ENCODE results near the gene UBA6.

Gene UBA6

DNA sequence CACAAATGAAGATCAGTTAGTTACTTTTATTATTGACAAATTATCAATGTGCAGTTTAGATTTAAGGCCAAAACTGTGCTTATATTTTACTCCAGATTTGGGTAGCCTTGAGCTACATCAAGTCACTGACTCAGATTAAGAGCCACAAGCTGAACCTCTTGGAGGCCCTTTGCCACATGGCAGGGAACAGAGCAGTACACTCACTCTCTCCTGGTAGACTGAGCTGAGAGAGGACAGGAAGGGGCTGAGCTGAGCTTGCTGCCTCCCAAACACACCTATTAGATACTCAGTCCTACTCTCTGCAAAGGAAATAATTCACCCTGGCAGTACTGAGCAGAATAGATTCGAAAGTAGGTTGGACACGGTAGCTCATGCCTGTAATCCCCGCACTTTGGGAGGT, 134.6 kb downstream of the UBA6 start:
- no peak for DNase-seq (ENCODE audit: extremely low read depth, low read depth)
- no peak for TF ChIP-seq CTCF (IDR thresholded peaks at IDR 0.05; ENCODE audit: low read depth, low read length, missing control alignments)
- H3K4me3 ChIP-seq (replicated peaks; ENCODE audit: low read depth, low read length): no peak overlapping the region

GRCh38 chr4:67565284-67565683, 135.7 kb downstream of the UBA6 start:
- no peak for DNase-seq (ENCODE audit: extremely low read depth, low read depth)

More at GRCh38 chr4:67565284-67565683, 135.7 kb downstream of the UBA6 start:
- H3K4me3 ChIP-seq (replicated peaks; ENCODE audit: low read depth, low read length): no peak overlapping the region
- TF ChIP-seq CTCF (IDR thresholded peaks at IDR 0.05; ENCODE audit: low read depth, low read length, missing control alignments): no peak
